H1 (cell line): ENCODE data around the gene ZNF70.

ENCODE experiments used
- RAD21 ChIP-seq, 2 experiments: IDR thresholded peaks in 1 of 2; conservative IDR thresholded peaks in 1 of 2; 2 replicates each; pipeline ENCODE4 v1.6.1; 2011; ENCODE audit warnings: low read depth in 2 of 2, low read length in 2 of 2, improper control_type of control experiment in 1 of 2, inconsistent platforms in 1 of 2, mild to moderate bottlenecking in 1 of 2, moderate library complexity in 1 of 2
- SIRT6 ChIP-seq: IDR thresholded peaks from one replicate; pipeline ENCODE4 v1.7.1; 2012; ENCODE audit warnings: low read length, inconsistent platforms

GRCh38 chr22:23689414-23689813, 61.5 kb downstream of the ZNF70 start:
- TF ChIP-seq RAD21 (IDR thresholded peaks at IDR 0.05 in 1 of 2, conservative IDR thresholded peaks at IDR 0.05 in 1 of 2; ENCODE audit: low read depth in 2 of 2, low read length in 2 of 2) (no peak), SIRT6 (no peak)
